ENCODE data around the gene MACO1. TPM values are rescaled to one million over a fixed set of nuclear protein-coding genes. Genes with fewer than 3 reads are reported as not detected.

Gene MACO1
- total and polyA plus RNA-seq, 8 donors = 8.8 to 28.2 (median 21.6) TPM

GRCh38 chr1:25533775-25534409 is 103.2 kb downstream of the MACO1 start:
- intact Hi-C loops (cut with DNase I) = no loop called here
- H3K4me3 ChIP-seq = no peak overlapping the region
- H3K9me3 ChIP-seq = no peaks in the 10 kb centered on the region
- FAIRE-seq = no peak
- H3K27me3 ChIP-seq = no peaks in the 10 kb centered on the region
- no peaks in the 10 kb centered on the region for H3K36me3 ChIP-seq
- DNase-seq = no peak
- H3K4me1 ChIP-seq = no peaks in the 10 kb centered on the region
- 79 to 84% methylated on average over 9 of the region's 9 CpGs for WGBS, 2 donors
- H3K27ac ChIP-seq = no peak overlapping the region
- no peak for ATAC-seq
- no peak for TF ChIP-seq CTCF (IDR thresholded peaks at IDR 0.05)

- Histone ChIP-seq H3K36me3 (no peaks in the 10 kb centered on the region), H3K4me1 (no peaks in the 10 kb centered on the region), H3K27me3 (no peaks in the 10 kb centered on the region), H3K27ac (no peak overlapping the region), H3K4me3 (no peak overlapping the region), H3K9me3 (no peaks in the 10 kb centered on the region)
- DNase-seq (no peak), FAIRE-seq (no peak), ATAC-seq (no peak)
- TF ChIP-seq CTCF (IDR thresholded peaks at IDR 0.05) = no peak
- 96% methylated on average over 4 of the region's 4 CpGs for WGBS, 2 donors
- intact Hi-C loops (cut with DNase I) = no loop called here
Measured at GRCh38 chr1:25534410-25534788, 103.7 kb downstream of the MACO1 start.

DNA sequence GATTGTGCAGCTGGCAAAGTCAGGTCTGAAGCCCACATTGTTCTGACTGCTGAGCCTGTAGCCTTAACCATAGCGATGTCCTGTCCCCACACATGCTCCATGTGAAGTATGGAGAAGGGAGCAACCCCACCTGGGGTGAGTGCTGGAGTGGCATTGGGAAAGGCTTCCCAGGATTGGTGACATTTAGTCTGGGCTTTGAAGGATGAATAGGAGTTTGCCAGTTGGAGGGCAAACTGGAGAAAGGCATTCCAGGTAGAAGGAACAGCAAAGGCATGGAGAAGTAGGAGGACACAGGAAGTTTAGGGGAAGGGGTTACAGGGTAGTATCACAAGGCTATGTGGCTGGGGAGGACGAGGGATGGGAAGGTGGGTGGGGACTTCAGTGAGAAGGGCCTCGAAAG is 105.4 kb downstream of the MACO1 start:
- FAIRE-seq = no peak
- Histone ChIP-seq H3K4me1 (peaks cover 0 to 4% (median 0%) of the 10 kb centered on the region in 3 donors), H3K27ac (no peak overlapping the region), H3K27me3 (no peaks in the 10 kb centered on the region), H3K36me3 (no peaks in the 10 kb centered on the region), H3K4me3 (no peak overlapping the region), H3K9me3 (no peaks in the 10 kb centered on the region)
- no peak for TF ChIP-seq CTCF (IDR thresholded peaks at IDR 0.05)
- no peak for DNase-seq
- WGBS, 2 donors = 82 to 85% methylated on average over 3 of the region's 3 CpGs
- no peak for ATAC-seq
- intact Hi-C loops (cut with DNase I) = no loop called here

DNA sequence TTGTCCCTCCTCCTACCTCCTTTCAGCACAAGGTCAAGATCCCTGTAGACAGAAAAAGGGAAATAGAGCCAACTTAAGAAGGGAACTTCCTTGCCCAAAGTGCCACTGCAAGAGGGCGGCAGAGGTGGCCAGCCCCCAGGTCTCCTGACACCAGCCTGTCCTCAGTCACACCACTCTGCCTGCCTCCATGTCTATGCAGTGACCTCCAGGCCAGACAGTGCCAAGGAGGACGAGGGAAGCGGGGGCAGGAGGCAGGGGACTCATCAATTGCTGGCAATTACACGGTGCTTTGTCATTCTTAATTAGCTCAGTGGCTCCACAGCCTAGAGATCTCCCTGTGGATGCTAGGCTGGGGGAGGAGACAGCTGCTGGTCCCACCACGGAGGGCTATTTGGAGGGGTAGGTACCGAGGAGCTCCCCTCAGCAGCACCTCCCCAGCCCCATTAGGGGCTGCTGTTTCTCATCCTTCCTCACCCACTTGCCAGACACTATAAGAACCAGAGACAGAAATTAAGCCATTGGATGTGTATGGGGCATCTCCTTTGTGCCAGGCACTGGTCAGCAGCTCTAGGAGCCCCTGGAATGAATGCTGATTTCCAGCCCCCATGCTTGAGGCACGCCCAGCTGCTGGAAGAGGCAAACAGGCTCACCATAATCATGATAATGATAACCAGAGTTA is 106.6 kb downstream of the MACO1 start:
- DNase-seq (no peak), ATAC-seq (no peak), FAIRE-seq (no peak)
- Histone ChIP-seq H3K36me3 (no peaks in the 10 kb centered on the region), H3K9me3 (no peaks in the 10 kb centered on the region), H3K4me1 (peaks cover 0 to 11% (median 0%) of the 10 kb centered on the region in 3 donors), H3K27me3 (no peaks in the 10 kb centered on the region), H3K4me3 (no peak overlapping the region), H3K27ac (no peak overlapping the region)
- no peak for TF ChIP-seq CTCF (IDR thresholded peaks at IDR 0.05)
- 70 to 74% methylated on average over 7 of the region's 7 CpGs for WGBS, 2 donors
- intact Hi-C loops (cut with DNase I) = no loop called here

GRCh38 chr1:25538191-25538767 is 107.6 kb downstream of the MACO1 start:
- Histone ChIP-seq H3K4me1 (peaks cover 0 to 11% (median 0%) of the 10 kb centered on the region in 3 donors), H3K27ac (no peak overlapping the region), H3K36me3 (no peaks in the 10 kb centered on the region), H3K27me3 (no peaks in the 10 kb centered on the region), H3K9me3 (no peaks in the 10 kb centered on the region), H3K4me3 (no peak overlapping the region)
- intact Hi-C loops (cut with DNase I) = no loop called here
- WGBS, 2 donors = 81 to 83% methylated on average over 4 of the region's 4 CpGs
- TF ChIP-seq CTCF (IDR thresholded peaks at IDR 0.05) = no peak
- DNase-seq (no peak), FAIRE-seq (no peak), ATAC-seq (no peak)
